Suprapubic skin (tissue), 4 donors: ENCODE results near the gene RGL4. TPM values are rescaled to one million over a fixed set of nuclear protein-coding genes. Genes with fewer than 3 reads are reported as not detected.

Experiments
- DNase-seq, 2 donors: peaks; one replicate each; pipeline ENCODE4 v3.0.0-alpha.2; 2019; ENCODE audit warnings: low spot score in 2 of 2
- H3K27ac ChIP-seq: fragments of 200-600 bp; sonication (generic); one replicate; pipeline ENCODE4 v1.5.1; 2019
- H3K27me3 ChIP-seq: fragments of 200-600 bp; sonication (generic); one replicate; pipeline ENCODE4 v1.5.1; 2019
- H3K36me3 ChIP-seq: fragments of 200-600 bp; sonication (generic); one replicate; pipeline ENCODE4 v1.5.1; 2019
- H3K4me1 ChIP-seq: fragments of 200-600 bp; sonication (generic); one replicate; pipeline ENCODE4 v1.5.1; 2019
- H3K4me3 ChIP-seq: fragments of 200-600 bp; sonication (generic); one replicate; pipeline ENCODE4 v1.5.1; 2019; ENCODE audit warnings: mild to moderate bottlenecking
- H3K9me3 ChIP-seq: fragments of 200-600 bp; sonication (generic); one replicate; pipeline ENCODE4 v1.5.1; 2019
- EP300 ChIP-seq: sonication (generic); formaldehyde crosslinking; IDR thresholded peaks from one replicate; pipeline ENCODE4 v1.6.1; 2017; ENCODE audit warnings: antibody characterized with exemption
- POLR2A ChIP-seq, 2 donors: fragments of 450-650 bp; IDR thresholded peaks; one replicate each; pipeline ENCODE4 v1.6.1; 2017; ENCODE audit warnings: antibody characterized with exemption in 2 of 2, mild to moderate bottlenecking in 2 of 2, moderate library complexity in 2 of 2
- POLR2AphosphoS5 ChIP-seq, 3 donors: sonication (generic); formaldehyde crosslinking; IDR thresholded peaks; one replicate each; pipeline ENCODE4 v1.6.1; 2017; ENCODE audit warnings: antibody characterized with exemption in 3 of 3
- WGBS: methylation state at CpG from one replicate; pipeline ENCODE4 v1.1.5; 2018; 5-methylcytosine and 5-hydroxymethylcytosine counted together
- total RNA-seq, 4 donors: library from RNA; depleted of rRNA; stranded (reverse); fragments of >200 nt; gene quantifications; one replicate each; pipeline ENCODE4 v1.1.0, GENCODE V29; 2016
- TF ChIP-seq, protein P1 (sequence below), 2 donors: fragments of 200-600 bp in 1 of 2; fragments of 450-650 bp in 1 of 2; sonication (generic) in 1 of 2; IDR thresholded peaks; one replicate each; pipeline ENCODE4 v1.5.1; 2016 to 2019; ENCODE audit warnings: antibody characterized with exemption in 2 of 2, mild to moderate bottlenecking in 1 of 2, moderate library complexity in 1 of 2

Gene RGL4
- total RNA-seq, 4 donors from 2014 or later: not detected

DNA sequence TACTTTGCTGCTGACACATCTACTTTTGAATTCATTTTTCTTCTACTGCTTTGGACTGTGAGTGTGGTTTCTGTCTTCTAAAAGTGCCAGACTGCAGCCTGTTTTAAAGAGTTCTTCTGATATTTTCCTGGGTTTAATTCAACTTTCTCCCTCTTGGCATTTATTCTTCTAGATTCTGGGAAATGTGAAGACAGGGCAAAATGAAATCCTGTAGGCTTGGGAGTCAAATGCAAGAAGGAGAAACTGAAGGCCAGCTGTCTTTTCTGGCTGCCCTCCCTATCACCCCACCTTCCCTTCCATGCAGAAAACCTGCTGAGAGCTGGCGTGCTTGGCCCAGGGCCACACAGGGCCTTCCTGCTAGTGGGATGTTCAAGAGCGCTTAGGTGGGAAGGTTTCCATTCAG is 52.5 kb downstream of the RGL4 start:
- DNase-seq: no peak
- 78% methylated on average over 2 of the region's 2 CpGs for WGBS
- H3K36me3 ChIP-seq: peaks cover 45% of the 10 kb centered on the region
- no peak overlapping the region for H3K27ac ChIP-seq
- TF ChIP-seq POLR2A (IDR thresholded peaks at IDR 0.05) (no peak), POLR2AphosphoS5 (IDR thresholded peaks at IDR 0.05) (no peak)
- no peaks in the 10 kb centered on the region for H3K27me3 ChIP-seq
- H3K4me3 ChIP-seq: no peak overlapping the region
- H3K4me1 ChIP-seq: peaks cover 4% of the 10 kb centered on the region
- H3K9me3 ChIP-seq: no peaks in the 10 kb centered on the region

DNA sequence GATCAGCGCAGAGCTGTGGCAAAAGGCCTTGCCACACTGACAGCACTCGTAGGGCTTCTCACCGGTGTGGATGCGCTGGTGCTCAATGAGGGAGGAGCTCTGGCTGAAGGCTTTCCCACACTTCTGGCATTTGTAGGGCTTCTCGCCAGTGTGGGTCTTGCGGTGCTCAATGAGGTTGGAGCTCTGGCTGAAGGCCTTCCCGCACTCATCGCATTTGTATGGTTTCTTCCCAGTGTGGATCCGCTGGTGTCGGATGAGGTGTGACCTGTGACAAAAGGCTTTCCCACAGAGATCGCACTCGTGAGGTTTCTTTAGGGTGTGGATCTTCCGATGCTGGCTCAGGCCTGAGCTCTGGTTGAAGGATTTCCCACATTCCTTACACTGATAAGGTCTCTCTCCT is 53.2 kb downstream of the RGL4 start:
- DNase-seq: no peak
- Histone ChIP-seq H3K4me1 (peaks cover 4% of the 10 kb centered on the region), H3K27ac (no peak overlapping the region), H3K36me3 (peaks cover 45% of the 10 kb centered on the region), H3K9me3 (no peaks in the 10 kb centered on the region), H3K4me3 (no peak overlapping the region), H3K27me3 (no peaks in the 10 kb centered on the region)
- 93% methylated on average over 8 of the region's 13 CpGs for WGBS
- TF ChIP-seq POLR2A (IDR thresholded peaks at IDR 0.05) (no peak), POLR2AphosphoS5 (IDR thresholded peaks at IDR 0.05) (no peak), EP300 (no peak)
- TF ChIP-seq, protein P1, sequence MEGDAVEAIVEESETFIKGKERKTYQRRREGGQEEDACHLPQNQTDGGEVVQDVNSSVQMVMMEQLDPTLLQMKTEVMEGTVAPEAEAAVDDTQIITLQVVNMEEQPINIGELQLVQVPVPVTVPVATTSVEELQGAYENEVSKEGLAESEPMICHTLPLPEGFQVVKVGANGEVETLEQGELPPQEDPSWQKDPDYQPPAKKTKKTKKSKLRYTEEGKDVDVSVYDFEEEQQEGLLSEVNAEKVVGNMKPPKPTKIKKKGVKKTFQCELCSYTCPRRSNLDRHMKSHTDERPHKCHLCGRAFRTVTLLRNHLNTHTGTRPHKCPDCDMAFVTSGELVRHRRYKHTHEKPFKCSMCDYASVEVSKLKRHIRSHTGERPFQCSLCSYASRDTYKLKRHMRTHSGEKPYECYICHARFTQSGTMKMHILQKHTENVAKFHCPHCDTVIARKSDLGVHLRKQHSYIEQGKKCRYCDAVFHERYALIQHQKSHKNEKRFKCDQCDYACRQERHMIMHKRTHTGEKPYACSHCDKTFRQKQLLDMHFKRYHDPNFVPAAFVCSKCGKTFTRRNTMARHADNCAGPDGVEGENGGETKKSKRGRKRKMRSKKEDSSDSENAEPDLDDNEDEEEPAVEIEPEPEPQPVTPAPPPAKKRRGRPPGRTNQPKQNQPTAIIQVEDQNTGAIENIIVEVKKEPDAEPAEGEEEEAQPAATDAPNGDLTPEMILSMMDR (IDR thresholded peaks at IDR 0.05): no peak

DNA sequence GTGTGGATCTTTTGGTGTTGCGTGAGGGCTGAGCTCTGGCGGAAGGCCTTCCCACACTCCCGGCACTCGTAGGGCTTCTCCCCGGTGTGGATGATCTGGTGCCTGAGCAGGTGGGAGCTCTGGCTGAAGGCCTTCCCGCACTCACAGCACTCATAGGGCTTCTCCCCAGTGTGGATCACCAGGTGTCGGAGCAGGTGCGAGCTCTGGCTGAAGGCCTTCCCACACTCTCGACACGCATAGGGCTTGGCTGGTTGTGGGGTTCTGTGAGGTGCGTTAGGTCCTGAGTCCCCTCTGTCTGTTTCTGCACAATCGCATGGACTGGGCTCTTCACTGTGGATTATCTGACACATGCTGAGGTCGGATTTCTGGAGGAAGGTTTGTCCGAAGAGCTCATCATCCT is 53.7 kb downstream of the RGL4 start:
- TF ChIP-seq, protein P1 (IDR thresholded peaks at IDR 0.05): no peak
- TF ChIP-seq POLR2AphosphoS5 (IDR thresholded peaks at IDR 0.05) (no peak), EP300 (no peak), POLR2A (IDR thresholded peaks at IDR 0.05) (no peak)
- DNase-seq: no peak
- WGBS: 100% methylated on average over 4 of the region's 14 CpGs
- Histone ChIP-seq H3K9me3 (no peaks in the 10 kb centered on the region), H3K27ac (no peak overlapping the region), H3K4me1 (peaks cover 5% of the 10 kb centered on the region), H3K36me3 (peaks cover 45% of the 10 kb centered on the region), H3K27me3 (no peaks in the 10 kb centered on the region), H3K4me3 (no peak overlapping the region)

DNA sequence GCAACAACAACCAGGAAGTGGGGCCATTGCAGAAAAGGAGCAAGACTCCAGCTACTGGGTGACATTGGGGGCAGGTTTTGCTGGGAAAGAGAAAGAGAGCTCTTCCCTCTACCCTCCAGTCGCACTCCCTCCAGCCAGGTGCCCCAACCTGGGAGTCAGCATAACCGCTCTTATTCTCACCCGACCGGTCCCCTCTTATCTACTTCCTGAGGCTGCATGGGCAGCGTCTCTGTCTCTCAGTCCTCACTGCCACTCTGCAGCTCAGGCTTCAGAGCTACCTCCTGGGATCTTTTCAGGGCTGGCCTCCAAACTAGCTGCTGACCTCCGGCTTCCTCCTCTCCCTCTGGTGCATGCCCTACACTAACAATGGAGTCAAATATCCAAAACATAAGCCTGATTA is 55.0 kb downstream of the RGL4 start:
- DNase-seq: no peak
- 75% methylated on average over 6 of the region's 6 CpGs for WGBS
- TF ChIP-seq, protein P1 (IDR thresholded peaks at IDR 0.05): no peak
- TF ChIP-seq POLR2A (IDR thresholded peaks at IDR 0.05) (no peak), EP300 (no peak), POLR2AphosphoS5 (IDR thresholded peaks at IDR 0.05) (no peak)

More for the DNA sequence above, 55.0 kb downstream of the RGL4 start:
- peaks cover 17% of the 10 kb centered on the region for H3K4me1 ChIP-seq
- H3K9me3 ChIP-seq: no peaks in the 10 kb centered on the region
- H3K36me3 ChIP-seq: peaks cover 44% of the 10 kb centered on the region
- no peak overlapping the region for H3K4me3 ChIP-seq
- no peaks in the 10 kb centered on the region for H3K27me3 ChIP-seq
- H3K27ac ChIP-seq: no peak overlapping the region

Other genes starting within 250 kb of the RGL4 start
- not detected for gene IGLL1, start 110.7 kb upstream of the RGL4 start, total RNA-seq
- 1 to 10 TPM in 1 of 4 donors, not detected in 3; 1.3 TPM for gene DRICH1, start 58.7 kb upstream of the RGL4 start, total RNA-seq
- gene ZNF70, start 60.1 kb downstream of the RGL4 start, total RNA-seq: 1 to 10 TPM; 1.7 to 5.1 (median 3.1) TPM
- not detected for gene VPREB3, start 63.4 kb downstream of the RGL4 start, total RNA-seq
- gene C22orf15, start 72.0 kb downstream of the RGL4 start, total RNA-seq: not detected
- 10 to 100 TPM; 26.7 to 46.4 (median 32.2) TPM for gene CHCHD10, start 77.0 kb downstream of the RGL4 start, total RNA-seq
- 1 to 10 TPM in 2 of 4 donors, under 1 TPM in 1, not detected in 1; 0.60 to 3.9 (median 2.1) TPM for gene MMP11, start 81.8 kb downstream of the RGL4 start, total RNA-seq
- 10 to 100 TPM; 54.2 to 73.9 (median 61.3) TPM for gene SMARCB1, start 96.0 kb downstream of the RGL4 start, total RNA-seq
- under 1 TPM in 3 of 4 donors, not detected in 1; 0.34 to 0.94 (median 0.56) TPM for gene DERL3, start 148.0 kb downstream of the RGL4 start, total RNA-seq
- 10 to 100 TPM in 2 of 4 donors, 1 to 10 TPM in 2; 3.2 to 12.5 (median 8.7) TPM for gene SLC2A11, start 166.9 kb downstream of the RGL4 start, total RNA-seq
- gene MIF, start 203.4 kb downstream of the RGL4 start, total RNA-seq: 100 to 1,000 TPM; 261 to 363 (median 313) TPM